SU-DHL-6 (cell line): ENCODE measurements around the gene HOXD4.

Experiments
- H2AFZ ChIP-seq: fragments of 200-600 bp; sonication (generic); 2 replicates; pipeline ENCODE4 v1.6.1; 2014; ENCODE audit warnings: low read depth, mild to moderate bottlenecking, moderate library complexity, mixed read lengths, antibody characterized with exemption, low read length; ENCODE audit not compliant: severe bottlenecking
- H3F3A ChIP-seq: fragments of 200-600 bp; shearing (Covaris generic); 2 replicates; pipeline ENCODE4 v1.6.0; 2016; ENCODE audit warnings: antibody characterized with exemption, mild to moderate bottlenecking; ENCODE audit not compliant: insufficient read depth
- H3K27ac ChIP-seq: fragments of 200-600 bp; sonication (generic); 2 replicates; pipeline ENCODE4 v1.5.1; 2016; ENCODE audit warnings: low read depth, mild to moderate bottlenecking, low read length, moderate library complexity, mixed read lengths
- H3K27me3 ChIP-seq: fragments of 200-600 bp; sonication (generic), shearing (Covaris generic); 2 replicates; pipeline ENCODE4 v1.6.0; 2014; ENCODE audit warnings: mild to moderate bottlenecking, low read length
- H3K36me3 ChIP-seq: fragments of 200-600 bp; sonication (generic); 2 replicates; pipeline ENCODE4 v1.6.1; 2014; ENCODE audit warnings: mild to moderate bottlenecking, low read length, mixed read lengths
- H3K4me2 ChIP-seq: fragments of 300-600, 200-600 bp; shearing (Covaris generic), sonication (generic); 2 replicates; pipeline ENCODE4 v1.6.0; 2014; ENCODE audit warnings: low read length, low read depth, mild to moderate bottlenecking; ENCODE audit not compliant: poor library complexity, severe bottlenecking
- H3K4me3 ChIP-seq: fragments of 200-600 bp; sonication (generic); 2 replicates; pipeline ENCODE4 v1.5.1; 2014; ENCODE audit warnings: antibody characterized with exemption, low read length, mild to moderate bottlenecking, mixed read lengths; ENCODE audit not compliant: insufficient read depth, poor library complexity, severe bottlenecking
- H3K79me2 ChIP-seq: fragments of 200-600 bp; sonication (generic); 2 replicates; pipeline ENCODE4 v1.6.1; 2014; ENCODE audit warnings: mild to moderate bottlenecking, low read length, moderate library complexity; ENCODE audit not compliant: insufficient read depth
- H3K9ac ChIP-seq: fragments of 200-600 bp; sonication (generic); 2 replicates; pipeline ENCODE4 v1.7.0; 2014; ENCODE audit warnings: mild to moderate bottlenecking, low read length
- H3K9me2 ChIP-seq: fragments of 200-600 bp; sonication (generic); replicated peaks from 2 replicates; pipeline ENCODE4 v1.6.1; 2014; ENCODE audit warnings: low read length; ENCODE audit not compliant: insufficient read depth
- H3K9me3 ChIP-seq: fragments of 200-600 bp; sonication (generic); 2 replicates; pipeline ENCODE4 v1.6.1; 2014; ENCODE audit warnings: low read length, mixed read lengths; ENCODE audit not compliant: insufficient read depth
- H4K20me1 ChIP-seq: fragments of 200-600 bp; sonication (generic); 2 replicates; pipeline ENCODE4 v1.6.1; 2014; ENCODE audit warnings: low read depth, mild to moderate bottlenecking, antibody characterized with exemption, low read length, moderate library complexity, mixed read lengths
- EZH2phosphoT487 ChIP-seq: fragments of 200-600 bp; sonication (generic), shearing (Covaris generic); conservative IDR thresholded peaks from 2 replicates; pipeline ENCODE4 v1.6.1; 2018; ENCODE audit warnings: mild to moderate bottlenecking, antibody characterized with exemption, low read length, moderate library complexity, mixed read lengths
- TF ChIP-seq, protein P1 (sequence below): fragments of 200-600 bp; sonication (generic); IDR thresholded peaks from one replicate; pipeline ENCODE4 v1.5.1; 2017; ENCODE audit warnings: antibody characterized with exemption, mild to moderate bottlenecking, low read length, moderate library complexity; ENCODE audit not compliant: insufficient read depth, poor library complexity, severe bottlenecking

Gene HOXD4

DNA sequence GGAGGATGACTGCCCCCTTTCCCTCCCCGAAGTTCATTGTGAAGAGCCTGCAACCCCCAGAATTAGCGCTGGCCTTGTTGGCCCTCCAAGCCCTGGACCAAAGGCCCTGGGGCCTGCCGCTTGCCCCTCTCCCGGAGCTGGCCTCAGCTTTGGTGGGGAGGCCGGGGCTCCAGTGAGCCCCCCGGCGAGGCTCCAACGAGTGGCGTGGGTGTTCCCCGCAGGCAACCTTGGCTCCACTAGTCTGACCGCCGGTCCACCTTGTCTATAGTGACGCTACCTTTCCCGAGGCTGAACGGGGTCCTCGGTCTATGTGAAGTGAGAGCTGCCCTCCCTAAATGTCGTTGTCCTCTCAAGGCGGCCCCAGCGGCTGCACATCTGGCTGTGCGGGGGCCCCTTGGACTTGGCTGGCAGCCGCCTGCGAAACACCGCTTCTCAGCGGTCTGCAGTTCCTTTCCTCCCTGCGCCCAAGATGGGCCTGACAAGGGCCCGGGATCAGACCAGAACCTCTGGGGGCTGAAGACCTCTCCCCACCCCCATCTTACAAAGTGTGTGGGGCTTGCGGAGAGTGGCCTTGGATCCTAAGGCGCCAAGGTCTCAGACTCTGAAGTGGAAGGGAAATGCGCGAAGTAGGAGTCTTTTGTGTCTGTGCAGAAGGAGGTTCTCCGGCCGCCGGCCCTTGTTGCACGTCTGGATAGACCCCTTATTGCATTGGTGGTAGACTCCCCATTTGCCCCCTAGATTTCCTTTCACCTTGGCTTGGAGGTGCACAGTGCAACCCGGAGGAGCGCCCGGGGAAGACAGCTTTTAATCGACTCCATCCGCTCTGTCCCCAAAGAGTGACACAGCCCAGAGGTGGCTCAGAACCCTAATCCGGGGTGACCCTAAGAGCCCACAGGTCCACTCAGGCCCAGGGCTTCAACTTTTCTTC, 38.7 kb upstream of the HOXD4 start:
- H3K9ac ChIP-seq: no peak overlapping the region
- no peaks in the 10 kb centered on the region for H4K20me1 ChIP-seq
- no peaks in the 10 kb centered on the region for H3K79me2 ChIP-seq
- H3K9me3 ChIP-seq: no peaks in the 10 kb centered on the region
- H3K27ac ChIP-seq: no peak overlapping the region
- no peak overlapping the region for H3K4me3 ChIP-seq
- no peak for TF ChIP-seq EZH2phosphoT487
- TF ChIP-seq, protein P1, sequence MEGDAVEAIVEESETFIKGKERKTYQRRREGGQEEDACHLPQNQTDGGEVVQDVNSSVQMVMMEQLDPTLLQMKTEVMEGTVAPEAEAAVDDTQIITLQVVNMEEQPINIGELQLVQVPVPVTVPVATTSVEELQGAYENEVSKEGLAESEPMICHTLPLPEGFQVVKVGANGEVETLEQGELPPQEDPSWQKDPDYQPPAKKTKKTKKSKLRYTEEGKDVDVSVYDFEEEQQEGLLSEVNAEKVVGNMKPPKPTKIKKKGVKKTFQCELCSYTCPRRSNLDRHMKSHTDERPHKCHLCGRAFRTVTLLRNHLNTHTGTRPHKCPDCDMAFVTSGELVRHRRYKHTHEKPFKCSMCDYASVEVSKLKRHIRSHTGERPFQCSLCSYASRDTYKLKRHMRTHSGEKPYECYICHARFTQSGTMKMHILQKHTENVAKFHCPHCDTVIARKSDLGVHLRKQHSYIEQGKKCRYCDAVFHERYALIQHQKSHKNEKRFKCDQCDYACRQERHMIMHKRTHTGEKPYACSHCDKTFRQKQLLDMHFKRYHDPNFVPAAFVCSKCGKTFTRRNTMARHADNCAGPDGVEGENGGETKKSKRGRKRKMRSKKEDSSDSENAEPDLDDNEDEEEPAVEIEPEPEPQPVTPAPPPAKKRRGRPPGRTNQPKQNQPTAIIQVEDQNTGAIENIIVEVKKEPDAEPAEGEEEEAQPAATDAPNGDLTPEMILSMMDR: no peak
- no peaks in the 10 kb centered on the region for H3K27me3 ChIP-seq
- H3K36me3 ChIP-seq: no peaks in the 10 kb centered on the region
- no peaks in the 10 kb centered on the region for H3F3A ChIP-seq
- H3K4me2 ChIP-seq: no peak overlapping the region
- H2AFZ ChIP-seq: no peak overlapping the region
- H3K9me2 ChIP-seq: no peaks in the 10 kb centered on the region

DNA sequence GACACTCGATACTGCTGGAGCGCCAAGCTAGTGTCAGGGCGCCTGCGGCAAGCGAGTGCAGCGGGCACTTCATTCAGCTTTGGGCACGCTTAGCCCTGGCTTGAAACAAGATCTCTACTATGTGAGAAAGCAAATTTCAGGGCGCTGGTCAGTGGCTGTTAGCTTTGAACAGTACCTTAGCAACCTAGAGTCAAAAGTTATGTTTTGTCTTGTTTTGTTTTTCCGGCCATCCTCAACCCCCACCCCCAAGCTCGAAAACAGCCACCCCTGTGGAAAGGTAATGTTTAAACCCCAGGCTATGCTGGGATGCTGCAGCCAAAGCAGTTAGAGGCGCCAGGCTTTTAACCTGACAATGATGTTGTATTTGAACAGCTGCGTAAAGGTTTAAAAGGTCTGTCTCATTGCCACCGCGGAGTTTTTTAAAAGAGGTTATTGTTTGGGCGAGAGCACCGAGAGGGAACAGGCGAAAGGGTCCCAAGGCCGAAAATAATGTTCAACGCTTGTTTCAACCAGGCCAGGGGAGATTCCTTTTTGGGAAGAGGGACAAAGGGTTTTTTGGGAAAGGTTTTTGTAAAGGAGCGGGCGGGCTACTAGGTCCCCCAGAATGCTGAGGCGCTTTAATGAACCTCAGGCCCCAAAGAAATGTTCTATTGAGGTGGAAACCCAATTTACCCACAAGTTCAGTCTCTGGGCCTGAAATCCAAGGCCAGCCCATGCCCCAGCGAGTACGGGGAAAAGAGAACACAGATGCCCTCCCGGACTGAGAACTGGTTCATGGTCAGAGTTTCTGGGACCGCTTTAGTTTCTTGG, 37.0 kb upstream of the HOXD4 start:
- Histone ChIP-seq H3K9ac (no peak overlapping the region), H3K79me2 (no peaks in the 10 kb centered on the region), H3K4me2 (no peak overlapping the region), H4K20me1 (no peaks in the 10 kb centered on the region), H2AFZ (no peak overlapping the region), H3K9me2 (no peaks in the 10 kb centered on the region), H3K27me3 (no peaks in the 10 kb centered on the region), H3K27ac (no peak overlapping the region), H3F3A (no peaks in the 10 kb centered on the region), H3K4me3 (no peak overlapping the region), H3K9me3 (no peaks in the 10 kb centered on the region), H3K36me3 (no peaks in the 10 kb centered on the region)
- no peak for TF ChIP-seq EZH2phosphoT487
- TF ChIP-seq, protein P1: no peak

DNA sequence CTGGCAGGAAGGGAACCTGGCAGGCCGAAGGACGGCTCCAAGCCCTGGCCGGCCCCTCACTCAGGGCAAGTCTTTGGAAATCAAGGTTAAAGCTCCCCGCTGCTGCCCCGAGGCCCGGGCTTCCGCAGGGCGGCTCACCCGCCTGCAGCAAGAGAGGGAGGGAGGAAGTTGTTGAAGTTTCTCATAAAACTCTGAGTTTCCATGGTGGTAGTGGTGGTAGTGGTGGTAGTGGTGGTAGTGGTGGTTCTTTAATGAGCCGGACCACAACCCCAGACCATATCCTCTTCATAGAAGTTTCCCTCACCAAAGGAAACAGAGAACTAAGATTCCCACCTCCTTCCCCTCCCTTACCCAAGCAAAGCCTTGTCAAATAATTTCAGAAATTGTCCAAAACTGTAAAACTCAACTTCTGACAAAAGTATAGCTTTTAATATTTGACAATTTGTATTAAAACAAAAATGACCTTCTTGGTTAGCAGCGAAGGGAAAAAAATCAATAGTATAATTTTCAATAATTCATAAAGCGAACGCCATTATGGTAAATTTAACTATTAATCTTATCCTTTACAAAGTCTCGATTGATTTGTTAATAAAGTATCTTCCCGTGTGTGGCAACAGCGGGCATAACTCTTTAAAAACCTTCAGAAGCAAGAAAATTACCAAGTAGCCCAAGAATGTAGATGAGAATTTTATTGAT, 36.3 kb upstream of the HOXD4 start:
- no peak overlapping the region for H3K4me2 ChIP-seq
- no peak overlapping the region for H3K27ac ChIP-seq
- H3K27me3 ChIP-seq: no peaks in the 10 kb centered on the region

More for the DNA sequence above, 36.3 kb upstream of the HOXD4 start:
- Histone ChIP-seq H3K9me3 (no peaks in the 10 kb centered on the region), H3K36me3 (no peaks in the 10 kb centered on the region), H4K20me1 (no peaks in the 10 kb centered on the region), H3K4me3 (no peak overlapping the region), H3K79me2 (no peaks in the 10 kb centered on the region), H3F3A (no peaks in the 10 kb centered on the region), H3K9ac (no peak overlapping the region), H3K9me2 (no peaks in the 10 kb centered on the region), H2AFZ (no peak overlapping the region)
- TF ChIP-seq EZH2phosphoT487: no peak
- TF ChIP-seq, protein P1: no peak
